Lower leg skin (tissue), 4 donors: ENCODE results near the gene PARL. TPM values are rescaled to one million over a fixed set of nuclear protein-coding genes. Genes with fewer than 3 reads are reported as not detected.

ENCODE experiments used
- DNase-seq, 2 donors: peaks; one replicate each; pipeline ENCODE4 v3.0.0-alpha.2; 2019; ENCODE audit warnings: low spot score in 2 of 2
- H3K4me3 ChIP-seq: fragments of 200-600 bp; sonication (generic); 2 replicates; pipeline ENCODE4 v1.5.1; 2017; ENCODE audit warnings: mild to moderate bottlenecking, low read depth; ENCODE audit not compliant: poor library complexity, severe bottlenecking
- POLR2A ChIP-seq, 2 donors: fragments of 450-650 bp; IDR thresholded peaks; one replicate each; pipeline ENCODE4 v1.6.1; 2016 to 2017; ENCODE audit warnings: antibody characterized with exemption in 2 of 2, mild to moderate bottlenecking in 1 of 2, moderate library complexity in 1 of 2
- WGBS, 2 donors: methylation state at CpG; one replicate each; pipeline ENCODE4 v1.1.5; 2018; 5-methylcytosine and 5-hydroxymethylcytosine counted together
- intact Hi-C: fragments of 100-400 bp; cut with DNase I; formaldehyde crosslinking; loops from one replicate; pipeline ENCODE4 v1.15.0; 2023; ENCODE audit warnings: low total_unique reads
- total RNA-seq, 4 donors: library from RNA; depleted of rRNA; stranded (reverse); fragments of >200 nt; gene quantifications; one replicate each; pipeline ENCODE4 v1.1.0, GENCODE V29; 2016
- TF ChIP-seq, protein P1 (sequence below), 3 donors: fragments of 450-650 bp; IDR thresholded peaks; one replicate each; pipeline ENCODE4 v1.5.1; 2016; ENCODE audit warnings: antibody characterized with exemption in 3 of 3, mild to moderate bottlenecking in 3 of 3, moderate library complexity in 2 of 3

PARL gene
- total RNA-seq, 4 donors from 2014 or later = 19.5 to 40.5 (median 22.3) TPM

DNA sequence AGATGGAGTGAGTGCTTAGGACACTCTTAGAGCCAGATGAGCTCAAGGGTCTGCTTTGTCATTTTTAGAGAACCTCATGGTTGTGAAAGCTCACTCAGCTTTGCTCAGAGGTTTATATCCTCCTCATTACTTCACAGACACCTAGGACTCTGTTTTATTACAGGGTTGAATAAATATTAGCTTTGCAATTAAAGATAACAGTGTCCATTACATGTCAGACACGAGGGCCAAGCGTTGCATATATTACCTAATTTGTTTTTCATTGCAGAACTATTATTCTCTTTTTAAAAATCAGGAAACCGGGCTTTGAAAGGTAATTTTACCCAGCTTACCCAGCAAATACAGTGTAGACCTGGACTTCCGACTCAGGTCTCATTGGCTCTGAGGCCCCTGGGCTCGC is 75.4 kb downstream of the PARL start:
- TF ChIP-seq POLR2A (IDR thresholded peaks at IDR 0.05) = no peak
- TF ChIP-seq, protein P1, sequence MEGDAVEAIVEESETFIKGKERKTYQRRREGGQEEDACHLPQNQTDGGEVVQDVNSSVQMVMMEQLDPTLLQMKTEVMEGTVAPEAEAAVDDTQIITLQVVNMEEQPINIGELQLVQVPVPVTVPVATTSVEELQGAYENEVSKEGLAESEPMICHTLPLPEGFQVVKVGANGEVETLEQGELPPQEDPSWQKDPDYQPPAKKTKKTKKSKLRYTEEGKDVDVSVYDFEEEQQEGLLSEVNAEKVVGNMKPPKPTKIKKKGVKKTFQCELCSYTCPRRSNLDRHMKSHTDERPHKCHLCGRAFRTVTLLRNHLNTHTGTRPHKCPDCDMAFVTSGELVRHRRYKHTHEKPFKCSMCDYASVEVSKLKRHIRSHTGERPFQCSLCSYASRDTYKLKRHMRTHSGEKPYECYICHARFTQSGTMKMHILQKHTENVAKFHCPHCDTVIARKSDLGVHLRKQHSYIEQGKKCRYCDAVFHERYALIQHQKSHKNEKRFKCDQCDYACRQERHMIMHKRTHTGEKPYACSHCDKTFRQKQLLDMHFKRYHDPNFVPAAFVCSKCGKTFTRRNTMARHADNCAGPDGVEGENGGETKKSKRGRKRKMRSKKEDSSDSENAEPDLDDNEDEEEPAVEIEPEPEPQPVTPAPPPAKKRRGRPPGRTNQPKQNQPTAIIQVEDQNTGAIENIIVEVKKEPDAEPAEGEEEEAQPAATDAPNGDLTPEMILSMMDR (IDR thresholded peaks at IDR 0.05) = no peak
- WGBS, 2 donors = 88 to 89% methylated on average over 5 of the region's 5 CpGs
- intact Hi-C loops = no loop called here
- no peak overlapping the region for H3K4me3 ChIP-seq
- DNase-seq = no peak

DNA sequence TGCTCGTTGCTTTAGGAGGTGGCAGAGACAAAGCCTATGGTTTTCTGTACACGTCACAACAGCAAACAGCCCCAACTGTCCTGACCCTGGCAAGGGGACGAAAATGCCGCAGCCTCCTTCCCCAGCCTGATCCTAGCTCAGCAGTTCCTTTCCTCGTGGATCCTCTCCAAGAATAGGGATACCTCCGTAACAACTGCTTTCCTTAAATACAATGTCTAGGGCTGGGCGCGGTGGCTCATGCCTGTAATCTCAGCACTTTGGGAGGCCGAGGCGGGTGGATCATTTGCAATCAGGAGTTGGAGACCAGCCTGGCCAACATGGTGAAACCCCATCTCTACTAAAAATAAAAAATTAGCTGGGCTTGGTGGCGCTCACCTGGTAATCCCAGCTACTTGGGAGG is 76.3 kb downstream of the PARL start:
- intact Hi-C loops = no loop called here
- DNase-seq = peak in 1 of 2 donors; percentile 57
- H3K4me3 ChIP-seq = no peak overlapping the region
- TF ChIP-seq POLR2A (IDR thresholded peaks at IDR 0.05) = no peak
- 95 to 96% methylated on average over 11 of the region's 11 CpGs for WGBS, 2 donors

DNA sequence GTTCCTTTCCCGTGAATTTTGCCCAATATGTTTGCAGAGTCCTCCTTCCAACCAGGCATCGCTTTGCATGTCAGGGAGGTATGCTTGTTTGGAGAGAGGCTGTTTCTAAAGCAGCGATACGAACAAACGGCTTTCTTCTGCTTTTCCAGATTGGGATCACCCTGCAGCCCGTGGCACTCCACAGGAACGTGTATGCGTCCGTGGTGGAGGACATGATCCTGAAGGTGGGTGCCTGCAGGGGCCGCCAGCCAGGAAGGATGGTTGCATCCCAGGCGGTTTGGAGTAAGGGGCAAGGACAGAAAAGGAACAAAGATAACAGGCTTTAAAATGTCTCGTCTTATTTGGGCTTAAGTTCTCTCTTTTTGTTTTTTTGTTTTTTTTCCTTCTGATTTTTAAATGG is 76.8 kb downstream of the PARL start:
- intact Hi-C loops = no loop called here
- no peak overlapping the region for H3K4me3 ChIP-seq
- WGBS, 2 donors = 95 to 96% methylated on average over 12 of the region's 12 CpGs
- TF ChIP-seq POLR2A (IDR thresholded peaks at IDR 0.05) = no peak
- TF ChIP-seq, protein P1 (IDR thresholded peaks at IDR 0.05) = no peak
- DNase-seq = peak in 1 of 2 donors; percentile 80

DNA sequence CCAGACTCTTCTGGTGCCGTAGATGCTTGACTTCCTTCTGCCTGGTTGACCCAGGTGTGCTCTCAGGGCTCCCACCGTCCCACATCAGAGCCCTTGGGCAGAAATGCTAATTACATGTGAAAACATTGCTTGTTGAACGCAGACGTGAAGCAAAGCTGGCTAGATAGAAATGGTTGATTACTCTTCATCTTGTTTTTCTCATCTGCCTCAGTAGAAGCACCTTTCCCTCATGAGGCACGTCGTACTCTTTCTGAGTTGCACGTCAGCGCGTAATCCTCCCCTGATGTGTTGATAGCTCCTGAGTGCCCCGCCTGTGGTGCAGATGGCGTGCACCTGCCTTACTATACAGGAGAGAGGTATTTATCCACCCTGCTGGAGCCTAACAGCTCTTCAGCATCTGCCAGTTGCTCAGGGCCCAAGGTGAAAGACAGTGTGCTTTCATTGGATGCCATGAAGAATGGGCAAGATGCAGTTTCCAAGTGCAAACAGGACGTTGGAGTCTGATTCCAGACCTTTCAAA is 77.4 kb downstream of the PARL start:
- H3K4me3 ChIP-seq = no peak overlapping the region
- 89 to 93% methylated on average over 12 of the region's 12 CpGs for WGBS, 2 donors
- TF ChIP-seq, protein P1 (IDR thresholded peaks at IDR 0.05) = no peak
- TF ChIP-seq POLR2A (IDR thresholded peaks at IDR 0.05) = no peak
- intact Hi-C loops = no loop called here
- DNase-seq = peak in 1 of 2 donors; percentile 32

DNA sequence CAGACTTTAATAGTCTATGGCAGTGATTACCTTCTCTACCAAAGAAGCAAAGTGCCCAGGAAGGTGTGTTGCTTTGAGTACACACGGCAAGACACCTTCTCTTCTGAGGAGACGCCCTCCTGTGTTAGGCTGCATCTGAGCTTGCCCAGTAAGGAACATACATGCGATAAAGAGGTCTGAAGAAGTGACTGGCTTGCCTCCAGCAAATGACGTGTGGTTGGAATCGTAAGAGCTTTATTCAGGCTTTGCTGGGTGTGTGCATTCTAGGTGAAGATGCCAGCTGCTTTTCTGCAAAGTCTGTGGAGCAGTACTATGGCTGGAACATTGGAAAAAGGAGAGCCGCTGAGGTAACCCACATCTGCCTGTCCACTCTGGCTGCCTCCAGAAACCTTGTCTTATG is 81.7 kb downstream of the PARL start:
- intact Hi-C loops = no loop called here
- 39 to 57% methylated on average over 6 of the region's 6 CpGs for WGBS, 2 donors
- DNase-seq = no peak
- no peak overlapping the region for H3K4me3 ChIP-seq
- TF ChIP-seq, protein P1 (IDR thresholded peaks at IDR 0.05) = no peak
- TF ChIP-seq POLR2A (IDR thresholded peaks at IDR 0.05) = no peak

DNA sequence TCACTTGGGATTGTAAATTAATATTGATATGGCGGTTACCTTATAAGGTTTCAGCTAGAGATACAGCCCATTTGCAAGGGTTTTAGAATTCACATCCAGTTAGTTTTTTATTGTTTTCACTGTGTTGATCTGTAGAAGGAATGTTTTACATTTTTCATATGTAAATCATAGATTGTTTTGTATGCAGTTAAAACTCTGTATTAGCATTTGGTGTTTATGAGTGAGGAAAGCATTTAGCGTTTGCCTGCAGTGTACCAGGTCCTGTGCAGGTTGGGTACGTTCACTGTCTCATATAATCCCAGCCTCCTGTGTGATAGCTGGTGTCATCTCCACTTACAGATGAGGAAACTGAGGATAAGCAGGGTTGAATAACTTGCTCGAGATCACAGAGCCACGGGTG is 83.1 kb downstream of the PARL start:
- no peak for DNase-seq
- intact Hi-C loops = no loop called here
- TF ChIP-seq, protein P1 (IDR thresholded peaks at IDR 0.05) = no peak
- TF ChIP-seq POLR2A (IDR thresholded peaks at IDR 0.05) = no peak
- no peak overlapping the region for H3K4me3 ChIP-seq
- 87 to 95% methylated on average over 5 of the region's 5 CpGs for WGBS, 2 donors
